GM19025 (cell line): ENCODE data around the gene PLA2G4B.
A peak's percentile ranks its signal among the peaks of the same experiment; 100 is the strongest.

Experiments
- ATAC-seq: cut with Tn5 transposase; IDR thresholded peaks from one replicate; pipeline ENCODE4 v1.9.1; 2021; ENCODE audit warnings: mild to moderate bottlenecking, low read depth, moderate library complexity; ENCODE audit not compliant: unreplicated experiment

Gene PLA2G4B

DNA sequence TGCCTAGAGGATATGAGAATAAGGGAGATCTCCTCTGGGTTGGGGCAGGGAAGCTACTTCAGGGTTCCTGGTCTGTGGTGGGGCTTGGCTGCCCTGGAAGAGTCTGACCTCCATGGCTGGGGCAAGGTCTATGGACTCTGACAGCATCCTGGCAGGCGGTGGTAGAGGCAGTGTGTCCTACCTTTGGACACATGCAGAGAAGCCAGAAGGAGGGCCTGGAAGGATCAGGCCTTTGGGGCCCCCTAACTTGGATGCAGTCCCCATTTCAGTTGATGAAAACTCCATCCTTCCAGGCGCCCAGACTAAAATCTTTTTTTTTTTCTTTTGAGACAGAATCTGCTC is 44.8 kb downstream of the PLA2G4B start:
- no peak for ATAC-seq

- no peak for ATAC-seq
Observed at GRCh38 chr15:41884458-41884857, 45.8 kb downstream of the PLA2G4B start.

DNA sequence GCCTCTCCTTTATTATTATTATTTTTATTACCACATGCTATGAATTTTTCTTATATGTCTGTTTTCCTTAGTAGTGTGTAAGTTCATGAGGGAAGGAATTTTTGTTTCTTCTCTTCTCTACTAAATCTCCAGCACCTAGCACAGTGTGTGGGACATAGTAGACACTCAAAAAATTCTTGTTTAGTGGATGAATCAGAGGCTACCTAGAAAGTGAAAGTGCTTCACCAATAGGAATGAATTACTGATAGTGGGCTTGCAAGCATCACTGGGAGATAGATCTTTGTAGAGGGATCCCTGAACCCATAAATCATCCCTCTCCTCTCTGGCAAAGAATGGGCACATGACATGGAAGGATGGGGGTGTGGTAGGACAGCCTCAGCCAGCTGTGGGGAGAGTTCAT is 46.7 kb downstream of the PLA2G4B start:
- ATAC-seq, result no peak

- no peak for ATAC-seq
Observed at GRCh38 chr15:41885841-41886240, 47.2 kb downstream of the PLA2G4B start.

- no peak for ATAC-seq
Observed at GRCh38 chr15:41886741-41887140, 48.1 kb downstream of the PLA2G4B start.

GRCh38 chr15:41887161-41887560 is 48.5 kb downstream of the PLA2G4B start:
- no peak for ATAC-seq

DNA sequence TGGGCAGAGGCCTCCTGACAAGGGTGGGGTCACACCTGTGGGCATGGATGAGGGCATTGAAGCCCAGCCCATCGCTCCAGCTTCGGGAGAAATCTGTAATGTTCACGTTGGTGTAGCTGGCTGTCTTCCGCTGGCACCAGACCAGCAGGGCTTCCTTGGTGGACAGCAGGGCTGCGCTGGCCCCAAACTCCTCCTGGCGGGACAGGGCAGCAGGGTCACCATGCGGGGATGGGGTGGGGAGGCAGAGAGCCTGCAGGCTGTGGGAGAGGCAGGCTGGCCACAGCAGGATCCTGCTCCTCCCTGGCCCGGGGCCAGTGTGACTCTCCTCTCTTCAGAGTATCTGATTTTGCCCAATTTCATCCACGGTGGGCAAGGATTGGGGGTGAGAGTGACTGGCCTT is 49.2 kb downstream of the PLA2G4B start:
- no peak for ATAC-seq

DNA sequence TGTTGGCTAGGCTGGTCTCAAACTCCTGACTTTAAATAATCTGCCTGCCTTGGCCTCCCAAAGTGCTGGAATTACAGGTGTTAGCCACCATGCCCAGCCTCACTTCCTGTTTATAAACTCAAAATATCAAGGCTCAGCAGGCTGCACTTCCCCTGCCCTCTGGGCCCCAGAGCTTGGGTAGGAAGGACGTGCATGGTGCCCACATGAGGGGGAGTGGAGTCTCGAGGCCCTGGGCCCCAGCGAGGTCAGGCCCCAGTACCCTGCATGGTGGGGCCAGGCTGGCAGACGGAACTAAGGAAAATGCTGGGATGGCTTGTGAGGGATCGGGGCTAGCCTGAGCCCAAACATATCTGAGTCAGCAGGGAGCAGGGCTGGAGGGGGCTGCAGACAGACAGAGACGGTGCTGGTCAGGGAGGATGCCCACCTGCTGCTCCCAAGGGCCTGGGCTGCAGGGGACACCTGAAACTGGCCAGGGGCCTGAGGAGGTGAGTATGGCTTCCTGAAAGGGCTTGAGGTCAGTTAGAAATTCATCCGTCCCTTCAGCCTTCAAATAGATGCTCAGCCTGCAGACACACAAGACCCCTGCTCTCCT is 50.1 kb downstream of the PLA2G4B start:
- no peak for ATAC-seq

- ATAC-seq, result no peak
Observed at GRCh38 chr15:41890050-41890690, 51.5 kb downstream of the PLA2G4B start.

GRCh38 chr15:41891226-41891625 is 52.6 kb downstream of the PLA2G4B start:
- ATAC-seq, result no peak

DNA sequence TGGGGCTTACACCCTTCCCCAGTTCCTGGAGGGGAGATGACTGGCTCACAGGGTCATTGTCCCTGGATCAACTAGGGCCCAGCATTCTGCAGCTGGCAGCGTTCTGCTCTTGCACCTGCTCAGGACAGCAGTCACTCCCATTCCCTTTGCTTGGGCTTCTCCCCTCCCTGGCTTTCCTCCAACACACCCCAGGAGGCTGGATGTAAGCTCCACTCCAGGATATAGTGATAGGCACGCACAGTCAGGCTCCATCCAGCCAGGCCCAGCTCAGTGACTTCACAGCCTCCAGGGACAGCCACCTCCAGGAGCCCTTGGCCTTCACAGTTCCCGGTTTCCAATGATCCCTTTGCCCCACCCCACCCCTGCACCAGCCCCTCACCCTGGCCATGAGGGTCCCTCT is 53.3 kb downstream of the PLA2G4B start:
- ATAC-seq, result no peak

DNA sequence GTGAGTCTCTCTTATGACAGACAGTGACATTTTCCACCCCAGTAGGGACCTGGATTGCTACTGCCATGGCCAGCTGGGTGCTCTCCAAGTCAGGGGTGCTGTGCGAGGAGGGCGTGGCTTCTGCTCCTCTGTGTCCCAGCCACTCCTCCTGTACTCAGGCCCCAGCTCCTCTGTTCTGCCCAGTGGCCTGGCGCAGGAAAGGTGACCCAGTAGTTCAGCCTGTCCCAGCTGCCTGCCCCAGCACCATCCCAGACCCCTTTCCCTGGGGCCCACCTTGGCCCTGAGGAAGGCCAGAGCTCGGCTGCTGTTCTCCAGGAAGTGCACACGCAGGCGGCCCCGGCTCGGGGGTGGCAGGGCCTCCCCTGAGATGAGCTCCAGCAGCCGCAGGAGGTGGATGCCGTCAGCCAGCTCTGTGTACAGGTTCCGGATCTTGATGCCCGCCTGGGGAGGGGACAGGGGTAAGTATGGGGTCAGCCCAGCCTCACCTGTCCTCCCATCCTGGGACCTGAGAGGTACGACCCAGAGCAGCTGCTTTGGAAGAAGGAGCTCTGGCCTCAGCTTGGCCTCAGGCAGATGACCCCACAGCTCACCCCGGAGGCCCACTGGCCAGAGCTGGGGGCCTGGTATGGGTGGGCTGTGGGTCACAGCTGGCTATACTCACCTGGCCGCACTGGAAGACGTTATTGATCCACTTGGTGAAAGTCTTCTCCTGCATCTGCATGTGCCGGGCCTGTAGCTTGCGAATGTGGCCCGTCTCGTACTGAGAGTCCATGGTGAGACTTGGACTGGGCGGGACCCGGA is 54.2 kb downstream of the PLA2G4B start:
- no peak for ATAC-seq

GRCh38 chr15:41893422-41894250 is 55.0 kb downstream of the PLA2G4B start, which contains the start of gene SPTBN5:
TSS of gene SPTBN5 (minus strand) at chr15:41894053. CDS start at chr15:41893497, 556 bp downstream.
- no peak for ATAC-seq

DNA sequence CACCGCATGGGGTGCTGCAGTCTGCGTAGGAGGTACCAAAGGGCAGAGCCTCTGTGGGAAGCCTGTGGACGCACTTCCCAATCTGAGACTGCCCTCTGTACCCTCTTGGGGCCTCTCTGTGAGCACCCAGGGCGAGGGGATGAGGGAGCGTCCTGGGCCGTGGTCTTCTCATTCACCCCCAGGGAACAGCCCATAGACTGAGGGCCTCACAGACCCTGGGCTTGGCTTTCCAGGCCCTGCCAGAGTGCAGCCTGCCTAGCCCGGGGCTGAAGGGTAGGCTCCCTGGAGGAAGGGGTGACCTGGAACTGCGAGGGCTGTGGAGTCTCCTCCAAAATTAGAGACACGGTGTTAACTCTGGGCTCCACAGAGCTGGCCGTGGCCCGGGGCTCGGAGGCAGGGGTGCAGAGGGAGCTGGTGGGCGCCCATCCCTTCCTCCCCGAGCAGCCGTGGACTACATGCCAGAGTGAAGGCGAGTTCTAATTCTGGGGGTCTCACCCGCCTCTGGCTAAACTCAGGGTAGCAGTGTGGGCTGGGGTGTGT is 55.7 kb downstream of the PLA2G4B start:
- peak; percentile 16 for ATAC-seq

GRCh38 chr15:41894791-41895463 is 56.3 kb downstream of the PLA2G4B start:
- ATAC-seq, result peak; percentile 96

GRCh38 chr15:41895491-41895890 is 56.8 kb downstream of the PLA2G4B start:
- no peak for ATAC-seq

DNA sequence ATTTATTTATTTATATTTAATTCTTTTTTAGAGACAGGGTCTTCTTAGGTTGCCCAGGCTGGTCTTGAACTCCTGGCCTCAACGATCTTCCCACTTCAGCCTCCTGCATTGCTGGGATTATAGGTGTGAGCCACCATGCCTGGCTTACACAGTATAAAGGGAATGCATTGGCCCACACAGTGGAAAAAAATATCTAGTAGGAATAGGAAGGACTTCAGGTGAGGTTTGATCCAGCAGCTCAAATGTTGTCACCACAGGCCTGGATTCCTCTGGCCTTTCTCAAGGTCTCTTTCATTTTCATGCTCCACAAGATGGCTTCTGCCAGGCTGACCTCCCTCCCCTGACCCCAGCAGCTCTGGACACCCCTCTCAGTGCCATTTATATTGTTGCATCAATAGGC is 57.3 kb downstream of the PLA2G4B start:
- ATAC-seq, result no peak

- no peak for ATAC-seq
Observed at GRCh38 chr15:41896566-41896965, 57.9 kb downstream of the PLA2G4B start.

GRCh38 chr15:41897363-41897799 is 58.7 kb downstream of the PLA2G4B start:
- no peak for ATAC-seq
